Measurements from ENCODE around the gene ZNF500. TPM values are rescaled to one million over a fixed set of nuclear protein-coding genes. Genes with fewer than 3 reads are reported as not detected.

ZNF500 gene
- total and polyA plus RNA-seq, 10 of the 15 experiments (the other 5 are each of a cell fraction or from before 2014, with no cell fraction given) = 0.99 to 13.1 (median 5.5) TPM

DNA sequence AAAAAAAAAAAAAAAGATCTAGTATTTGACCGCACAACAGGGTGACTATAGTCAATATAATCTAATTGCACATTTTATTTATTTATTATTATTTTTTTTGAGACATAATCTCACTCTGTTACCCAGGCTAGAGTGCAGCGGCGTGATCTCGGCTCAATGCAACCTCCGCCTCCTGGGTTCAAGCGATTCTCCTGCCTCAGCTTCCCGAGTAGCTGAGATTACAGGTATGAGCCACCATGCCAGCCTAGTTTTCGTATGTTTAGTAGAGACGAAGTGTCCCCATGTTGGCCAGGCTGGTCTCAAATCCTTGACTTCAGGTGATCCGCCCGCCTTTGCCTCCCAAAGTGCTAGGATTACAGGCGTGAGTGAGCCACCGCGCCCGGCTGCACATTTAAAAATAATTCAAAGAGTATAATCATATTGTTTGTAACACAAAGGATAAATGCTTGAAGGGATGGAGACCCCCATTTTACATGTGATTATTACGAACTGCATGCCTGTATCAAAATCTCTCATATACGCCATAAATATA is 33.7 kb downstream of the ZNF500 start:
- Histone ChIP-seq H3K27me3 (replicated peaks in 1 of 2; ENCODE audit: control insufficient read depth in 2 of 2, insufficient read depth in 2 of 2, low read length in 1 of 2) (no peaks in the 10 kb centered on the region), H3K36me3 (ENCODE audit: control insufficient read depth in 2 of 2, insufficient read depth in 2 of 2, low read length in 1 of 2) (no peaks in the 10 kb centered on the region; a peak in 2 of 4 replicates), H2AFZ (ENCODE audit: control insufficient read depth, low read depth, low read length) (peak overlapping the region; percentile 95), H3K4me1 (ENCODE audit: control insufficient read depth, insufficient read depth, low read length) (peaks cover 2% of the 10 kb centered on the region; the same call in 1 of the 2 replicates), H3K79me2 (ENCODE audit: control insufficient read depth, insufficient read depth, low read length) (peaks cover 13% of the 10 kb centered on the region), H3K4me2 (ENCODE audit: control insufficient read depth, insufficient read depth) (peak overlapping the region; percentile 100), H3K9me3 (replicated peaks; ENCODE audit: control insufficient read depth, insufficient read depth, low read length) (no peaks in the 10 kb centered on the region), H3K27ac (ENCODE audit: control insufficient read depth, insufficient read depth) (peak overlapping the region; percentile 73), H4K20me1 (ENCODE audit: control insufficient read depth, insufficient read depth) (no peaks in the 10 kb centered on the region), H3K9ac (ENCODE audit: control insufficient read depth, insufficient read depth, low read length) (peak overlapping the region; percentile 92), H3K4me3 (peak overlapping the region; percentile 87)
- BruUV-seq (replicated peaks) = no TSS peak
- no peak for FAIRE-seq
- 51% methylated on average over 17 of the region's 17 CpGs for WGBS (ENCODE audit: insufficient coverage, insufficient replicate concordance, low lambda C conversion rate, missing lambda C conversion rate)
- TF ChIP-seq RELA (IDR thresholded peaks at IDR 0.05; ENCODE audit: borderline replicate concordance, partially characterized antibody) = no peak
- TF ChIP-seq, protein P1, sequence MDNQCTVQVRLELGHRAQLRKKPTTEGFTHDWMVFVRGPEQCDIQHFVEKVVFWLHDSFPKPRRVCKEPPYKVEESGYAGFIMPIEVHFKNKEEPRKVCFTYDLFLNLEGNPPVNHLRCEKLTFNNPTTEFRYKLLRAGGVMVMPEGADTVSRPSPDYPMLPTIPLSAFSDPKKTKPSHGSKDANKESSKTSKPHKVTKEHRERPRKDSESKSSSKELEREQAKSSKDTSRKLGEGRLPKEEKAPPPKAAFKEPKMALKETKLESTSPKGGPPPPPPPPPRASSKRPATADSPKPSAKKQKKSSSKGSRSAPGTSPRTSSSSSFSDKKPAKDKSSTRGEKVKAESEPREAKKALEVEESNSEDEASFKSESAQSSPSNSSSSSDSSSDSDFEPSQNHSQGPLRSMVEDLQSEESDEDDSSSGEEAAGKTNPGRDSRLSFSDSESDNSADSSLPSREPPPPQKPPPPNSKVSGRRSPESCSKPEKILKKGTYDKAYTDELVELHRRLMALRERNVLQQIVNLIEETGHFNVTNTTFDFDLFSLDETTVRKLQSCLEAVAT (IDR thresholded peaks at IDR 0.05) = peak; percentile 90
- ChIA-PET RAD21 (ENCODE audit: unreplicated experiment) (interaction anchor here (1.7 to 2.7 kb wide), 3 partner anchors 35 to 100 kb away, joined by 4 to 18 read pairs (median 18); partner anchors contain the start of gene ROGDI), CTCF (no interaction called here), POLR2A (interaction anchor here (2.0 kb wide), 1 partner anchor 35 kb away, joined by 15 read pairs; no protein-coding TSS in a partner anchor), SMC1A (ENCODE audit: uncharacterized antibody, unreplicated experiment) (interaction anchor here (0.8 to 2.3 kb wide), 4 partner anchors 35 to 75 kb away, joined by 3 to 15 read pairs (median 4); partner anchors contain the start of gene ZNF500)
- intact Hi-C loops (cut with micrococcal nuclease; ENCODE audit: unreplicated experiment) (no loop called here), in situ Hi-C loops (cut with MboI) (no loop called here)
- no peak for DNase-seq (ENCODE audit: low read depth, low spot score)
- ATAC-seq = no peak

- Histone ChIP-seq H3K9me3 (replicated peaks; ENCODE audit: control insufficient read depth, insufficient read depth, low read length) (no peaks in the 10 kb centered on the region), H2AFZ (ENCODE audit: control insufficient read depth, low read depth, low read length) (no peak overlapping the region), H3K79me2 (ENCODE audit: control insufficient read depth, insufficient read depth, low read length) (peaks cover 13% of the 10 kb centered on the region), H4K20me1 (ENCODE audit: control insufficient read depth, insufficient read depth) (no peaks in the 10 kb centered on the region), H3K4me1 (ENCODE audit: control insufficient read depth, insufficient read depth, low read length) (no peaks in the 10 kb centered on the region), H3K4me3 (no peak overlapping the region), H3K36me3 (ENCODE audit: control insufficient read depth in 2 of 2, insufficient read depth in 2 of 2, low read length in 1 of 2) (peaks cover 0 to 2% of the 10 kb centered on the region in 2 experiments; a peak in 3 of 4 replicates), H3K27ac (ENCODE audit: control insufficient read depth, insufficient read depth) (no peak overlapping the region), H3K9ac (ENCODE audit: control insufficient read depth, insufficient read depth, low read length) (no peak overlapping the region), H3K4me2 (ENCODE audit: control insufficient read depth, insufficient read depth) (no peak overlapping the region), H3K27me3 (replicated peaks in 1 of 2; ENCODE audit: control insufficient read depth in 2 of 2, insufficient read depth in 2 of 2, low read length in 1 of 2) (no peaks in the 10 kb centered on the region)
- WGBS (ENCODE audit: insufficient coverage, insufficient replicate concordance, low lambda C conversion rate, missing lambda C conversion rate) = 92% methylated on average over 15 of the region's 15 CpGs
- POLR2A ChIA-PET = no interaction called here
- in situ Hi-C loops (cut with MboI) (no loop called here), intact Hi-C loops (cut with micrococcal nuclease; ENCODE audit: unreplicated experiment) (no loop called here)
- FAIRE-seq = no peak
- SMC1A ChIA-PET (ENCODE audit: uncharacterized antibody, unreplicated experiment) = no interaction called here
- BruUV-seq (replicated peaks) = no TSS peak
- CTCF ChIA-PET = no interaction called here
- RAD21 ChIA-PET (ENCODE audit: unreplicated experiment) = no interaction called here
- ATAC-seq = no peak
- no peak for DNase-seq (ENCODE audit: low read depth, low spot score)
- TF ChIP-seq RAD51 (IDR thresholded peaks at IDR 0.05) (no peak), CUX1 (IDR thresholded peaks at IDR 0.05; ENCODE audit: insufficient replicate concordance, low read depth, low read length) (no peak), MYC (IDR thresholded peaks at IDR 0.05; ENCODE audit: insufficient read depth, insufficient read length, insufficient replicate concordance, low read length, severe bottlenecking) (no peak)
These were observed 37.1 kb downstream of the ZNF500 start for GRCh38 chr16:4729876-4730275.
